Measurements from ENCODE around the gene RAB17. TPM values are rescaled to one million over a fixed set of nuclear protein-coding genes. Genes with fewer than 3 reads are reported as not detected.

Gene RAB17
- polyA plus RNA-seq, 3 donors, result 10.1 to 22.3 (median 17.5) TPM

Other genes with a start within 250 kb of the RAB17 start
- 100 to 1,000 TPM; 184 to 262 (median 257) TPM for gene COL6A3, start 176.6 kb downstream of the RAB17 start, polyA plus RNA-seq (ENCODE audit: insufficient read length in 3 of 3)
- gene MLPH, start 103.5 kb downstream of the RAB17 start, polyA plus RNA-seq (ENCODE audit: insufficient read length in 3 of 3), result 1 to 10 TPM; 2.1 to 5.8 (median 5.1) TPM
- gene PRLH, start 24.2 kb downstream of the RAB17 start, polyA plus RNA-seq (ENCODE audit: insufficient read length in 3 of 3), result not detected
- 100 to 1,000 TPM in 1 of 3 donors, 10 to 100 TPM in 2; 68.9 to 105 (median 84.8) TPM for gene LRRFIP1, start 36.9 kb upstream of the RAB17 start, polyA plus RNA-seq (ENCODE audit: insufficient read length in 3 of 3)
- 1 to 10 TPM in 1 of 3 donors, under 1 TPM in 2; 0.53 to 1.1 (median 0.70) TPM for gene RBM44, start 208.0 kb upstream of the RAB17 start, polyA plus RNA-seq (ENCODE audit: insufficient read length in 3 of 3)

All from renal pelvis (tissue), 3 donors.